ENCODE results near the gene SRSF6.

SRSF6 gene

DNA sequence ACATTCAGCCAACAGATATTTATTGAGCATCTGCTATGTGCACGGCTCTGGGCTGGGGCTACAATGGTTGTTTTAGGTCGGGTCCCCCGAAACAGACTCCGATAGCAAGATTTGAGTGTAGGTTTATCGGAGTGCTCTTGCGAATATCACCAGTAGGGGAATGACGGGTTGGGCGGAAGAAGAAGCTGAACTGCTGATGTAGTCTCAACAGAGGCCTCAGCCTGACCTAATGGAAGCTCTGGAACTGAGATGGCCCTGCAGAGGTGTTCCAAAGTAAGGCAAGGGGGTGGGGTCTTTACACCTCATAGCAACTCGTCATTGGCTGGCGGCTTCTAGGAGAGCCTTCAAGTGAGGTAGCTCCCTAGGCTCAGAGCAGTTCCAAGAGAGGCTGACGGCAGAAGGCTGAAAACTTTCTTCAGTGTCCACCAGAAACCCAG is 50.9 kb downstream of the SRSF6 start:
- Histone ChIP-seq H3K36me3 (ENCODE audit: insufficient read depth, low read length) (no peaks in the 10 kb centered on the region), H2AFZ (ENCODE audit: low read length) (no peak overlapping the region), H3F3A (ENCODE audit: low read depth) (no peaks in the 10 kb centered on the region), H3K9me2 (replicated peaks; ENCODE audit: low read depth, low read length) (no peaks in the 10 kb centered on the region), H3K27me3 (ENCODE audit: insufficient read depth, low read length, poor library complexity, severe bottlenecking) (no peaks in the 10 kb centered on the region), H3K79me2 (ENCODE audit: insufficient read depth, low read length) (no peaks in the 10 kb centered on the region), H3K9ac (ENCODE audit: low read depth, low read length, poor library complexity, severe bottlenecking) (no peak overlapping the region), H3K4me1 (ENCODE audit: insufficient read depth, low read length, poor library complexity, severe bottlenecking) (no peaks in the 10 kb centered on the region), H3K9me3 (ENCODE audit: insufficient read depth, low read depth, low read length) (no peaks in the 10 kb centered on the region), H4K20me1 (ENCODE audit: insufficient read depth, low read length, poor library complexity, severe bottlenecking) (no peaks in the 10 kb centered on the region), H3K4me2 (ENCODE audit: low read depth, low read length, poor library complexity, severe bottlenecking) (no peak overlapping the region), H3K4me3 (ENCODE audit: low read length, poor library complexity, severe bottlenecking) (no peak overlapping the region)
- TF ChIP-seq, protein P1, sequence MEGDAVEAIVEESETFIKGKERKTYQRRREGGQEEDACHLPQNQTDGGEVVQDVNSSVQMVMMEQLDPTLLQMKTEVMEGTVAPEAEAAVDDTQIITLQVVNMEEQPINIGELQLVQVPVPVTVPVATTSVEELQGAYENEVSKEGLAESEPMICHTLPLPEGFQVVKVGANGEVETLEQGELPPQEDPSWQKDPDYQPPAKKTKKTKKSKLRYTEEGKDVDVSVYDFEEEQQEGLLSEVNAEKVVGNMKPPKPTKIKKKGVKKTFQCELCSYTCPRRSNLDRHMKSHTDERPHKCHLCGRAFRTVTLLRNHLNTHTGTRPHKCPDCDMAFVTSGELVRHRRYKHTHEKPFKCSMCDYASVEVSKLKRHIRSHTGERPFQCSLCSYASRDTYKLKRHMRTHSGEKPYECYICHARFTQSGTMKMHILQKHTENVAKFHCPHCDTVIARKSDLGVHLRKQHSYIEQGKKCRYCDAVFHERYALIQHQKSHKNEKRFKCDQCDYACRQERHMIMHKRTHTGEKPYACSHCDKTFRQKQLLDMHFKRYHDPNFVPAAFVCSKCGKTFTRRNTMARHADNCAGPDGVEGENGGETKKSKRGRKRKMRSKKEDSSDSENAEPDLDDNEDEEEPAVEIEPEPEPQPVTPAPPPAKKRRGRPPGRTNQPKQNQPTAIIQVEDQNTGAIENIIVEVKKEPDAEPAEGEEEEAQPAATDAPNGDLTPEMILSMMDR (conservative IDR thresholded peaks at IDR 0.05; ENCODE audit: low read length): no peak

GRCh38 chr20:43511879-43512278 is 54.2 kb downstream of the SRSF6 start:
- Histone ChIP-seq H3F3A (ENCODE audit: low read depth) (no peaks in the 10 kb centered on the region), H3K9me3 (ENCODE audit: insufficient read depth, low read depth, low read length) (no peaks in the 10 kb centered on the region)
- TF ChIP-seq, protein P1 (conservative IDR thresholded peaks at IDR 0.05; ENCODE audit: low read length): no peak
- TF ChIP-seq EZH2phosphoT487 (IDR thresholded peaks at IDR 0.05; ENCODE audit: borderline replicate concordance): no peak

DNA sequence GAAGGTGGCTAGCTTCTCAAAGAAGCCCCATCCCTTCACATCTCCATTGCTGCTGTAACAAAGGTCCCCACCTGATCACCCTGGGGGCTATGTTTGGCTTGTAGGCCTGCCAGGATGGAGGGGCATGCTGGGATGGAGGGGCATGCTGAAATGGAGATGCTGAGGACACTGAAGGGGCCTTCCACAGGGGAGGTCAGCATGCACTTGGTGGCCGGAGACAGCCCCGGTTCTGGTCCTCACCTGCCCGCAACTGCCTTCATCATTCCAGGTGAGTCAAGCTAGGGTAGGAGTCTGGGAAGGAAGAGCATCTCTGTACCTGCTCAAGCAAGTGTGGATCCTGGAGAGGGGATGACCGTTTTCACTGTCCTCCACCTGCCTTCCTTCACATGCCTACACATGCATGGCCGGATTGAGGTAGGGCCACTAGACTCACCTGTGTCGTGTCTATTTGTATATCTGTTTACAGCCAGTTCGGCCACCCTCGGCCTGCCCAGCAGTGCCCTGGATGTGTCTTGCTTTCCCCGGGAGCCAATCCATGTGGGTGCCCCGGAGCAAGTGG is 55.8 kb downstream of the SRSF6 start:
- Histone ChIP-seq H3K9me2 (replicated peaks; ENCODE audit: low read depth, low read length) (no peaks in the 10 kb centered on the region), H3K36me3 (ENCODE audit: insufficient read depth, low read length) (no peaks in the 10 kb centered on the region), H3K9ac (ENCODE audit: low read depth, low read length, poor library complexity, severe bottlenecking) (peak overlapping the region; percentile 76), H3F3A (ENCODE audit: low read depth) (no peaks in the 10 kb centered on the region), H3K4me1 (ENCODE audit: insufficient read depth, low read length, poor library complexity, severe bottlenecking) (no peaks in the 10 kb centered on the region), H3K9me3 (ENCODE audit: insufficient read depth, low read depth, low read length) (no peaks in the 10 kb centered on the region), H3K4me2 (ENCODE audit: low read depth, low read length, poor library complexity, severe bottlenecking) (peak overlapping the region; percentile 80), H2AFZ (ENCODE audit: low read length) (peak overlapping the region; percentile 87), H3K4me3 (ENCODE audit: low read length, poor library complexity, severe bottlenecking) (peak overlapping the region; percentile 76), H4K20me1 (ENCODE audit: insufficient read depth, low read length, poor library complexity, severe bottlenecking) (no peaks in the 10 kb centered on the region), H3K27me3 (ENCODE audit: insufficient read depth, low read length, poor library complexity, severe bottlenecking) (no peaks in the 10 kb centered on the region), H3K79me2 (ENCODE audit: insufficient read depth, low read length) (peaks cover 15% of the 10 kb centered on the region; the same call in 1 of the 2 replicates)
- no peak for TF ChIP-seq EZH2phosphoT487 (IDR thresholded peaks at IDR 0.05; ENCODE audit: borderline replicate concordance)
- TF ChIP-seq, protein P1 (conservative IDR thresholded peaks at IDR 0.05; ENCODE audit: low read length): no peak

More at GRCh38 chr20:43511879-43512278, 54.2 kb downstream of the SRSF6 start:
- H4K20me1 ChIP-seq (ENCODE audit: insufficient read depth, low read length, poor library complexity, severe bottlenecking): no peaks in the 10 kb centered on the region
- H3K36me3 ChIP-seq (ENCODE audit: insufficient read depth, low read length): no peaks in the 10 kb centered on the region
- H3K79me2 ChIP-seq (ENCODE audit: insufficient read depth, low read length): peaks cover 15% of the 10 kb centered on the region; the same call in 1 of the 2 replicates
- H3K4me2 ChIP-seq (ENCODE audit: low read depth, low read length, poor library complexity, severe bottlenecking): no peak overlapping the region
- H2AFZ ChIP-seq (ENCODE audit: low read length): no peak overlapping the region
- no peaks in the 10 kb centered on the region for H3K27me3 ChIP-seq (ENCODE audit: insufficient read depth, low read length, poor library complexity, severe bottlenecking)
- H3K9me2 ChIP-seq (replicated peaks; ENCODE audit: low read depth, low read length): no peaks in the 10 kb centered on the region
- H3K4me3 ChIP-seq (ENCODE audit: low read length, poor library complexity, severe bottlenecking): no peak overlapping the region
- no peaks in the 10 kb centered on the region for H3K4me1 ChIP-seq (ENCODE audit: insufficient read depth, low read length, poor library complexity, severe bottlenecking)
- no peak overlapping the region for H3K9ac ChIP-seq (ENCODE audit: low read depth, low read length, poor library complexity, severe bottlenecking)

Data from Loucy (cell line).